Nephron (organoid): ENCODE measurements around the gene DIAPH2.

ENCODE experiments used
- H3K27ac Mint-ChIP-seq, 3 experiments: 2 replicates each; pipeline ENCODE4 v1.8.0; 2020; ENCODE audit warnings: mixed read lengths in 3 of 3, mild to moderate bottlenecking in 2 of 3, moderate library complexity in 1 of 3
- H3K27me3 Mint-ChIP-seq: 2 replicates; pipeline ENCODE4 v1.8.0; 2021; ENCODE audit warnings: low read depth, mild to moderate bottlenecking, moderate library complexity, mixed read lengths
- H3K36me3 Mint-ChIP-seq: 2 replicates; pipeline ENCODE4 v1.8.0; 2020; ENCODE audit warnings: low read depth, mixed read lengths
- H3K4me1 Mint-ChIP-seq: 2 replicates; pipeline ENCODE4 v1.8.0; 2020; ENCODE audit warnings: mixed read lengths
- H3K4me3 Mint-ChIP-seq, 3 experiments: 2 replicates each; pipeline ENCODE4 v1.8.0; 2020; ENCODE audit warnings: mild to moderate bottlenecking in 3 of 3, mixed read lengths in 3 of 3, moderate library complexity in 2 of 3
- H3K9me3 Mint-ChIP-seq: 2 replicates; pipeline ENCODE4 v1.8.0; 2020; ENCODE audit warnings: mixed read lengths
- CTCF ChIP-seq, 3 experiments: fragments of 200-600 bp; sonication (generic); IDR thresholded peaks; one replicate each; pipeline ENCODE4 v1.5.0; 2021; ENCODE audit warnings: antibody characterized with exemption in 3 of 3; ENCODE audit not compliant: unreplicated experiment in 3 of 3

Gene DIAPH2

GRCh38 chrX:97384685-97385084 is 700.0 kb downstream of the DIAPH2 start:
- Mint-ChIP-seq H3K27ac (no peak overlapping the region), H3K36me3 (peaks cover 4% of the 10 kb centered on the region), H3K4me3 (no peak overlapping the region), H3K9me3 (peaks cover 3% of the 10 kb centered on the region), H3K27me3 (no peaks in the 10 kb centered on the region), H3K4me1 (peaks cover 5% of the 10 kb centered on the region)
- no peak for TF ChIP-seq CTCF (IDR thresholded peaks at IDR 0.05; ENCODE audit: unreplicated experiment in 3 of 3)

DNA sequence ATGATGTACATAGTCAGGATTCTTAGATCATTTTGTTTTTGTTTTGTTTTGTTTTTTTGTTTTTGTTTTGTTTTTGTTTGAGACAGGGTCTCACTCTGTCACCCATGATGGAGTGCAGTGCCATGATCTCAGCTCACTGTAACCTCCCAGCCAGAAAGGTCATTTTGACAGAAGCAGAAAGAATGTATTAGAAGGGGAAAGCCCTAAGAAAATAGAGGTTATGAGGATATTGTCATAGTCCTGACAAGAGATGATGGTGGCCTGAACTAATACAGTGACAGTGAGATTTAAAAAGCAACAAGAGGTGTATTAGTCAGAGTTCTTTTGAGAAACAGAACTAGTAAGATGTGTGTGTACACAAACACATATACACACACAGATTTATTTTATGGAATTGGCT is 702.4 kb downstream of the DIAPH2 start:
- H3K9me3 Mint-ChIP-seq = peaks cover 4% of the 10 kb centered on the region
- H3K27ac Mint-ChIP-seq = no peak overlapping the region
- TF ChIP-seq CTCF (IDR thresholded peaks at IDR 0.05; ENCODE audit: unreplicated experiment in 3 of 3) = no peak
- H3K4me1 Mint-ChIP-seq = no peaks in the 10 kb centered on the region
- peaks cover 6% of the 10 kb centered on the region for H3K36me3 Mint-ChIP-seq
- H3K4me3 Mint-ChIP-seq = no peak overlapping the region
- H3K27me3 Mint-ChIP-seq = no peaks in the 10 kb centered on the region

DNA sequence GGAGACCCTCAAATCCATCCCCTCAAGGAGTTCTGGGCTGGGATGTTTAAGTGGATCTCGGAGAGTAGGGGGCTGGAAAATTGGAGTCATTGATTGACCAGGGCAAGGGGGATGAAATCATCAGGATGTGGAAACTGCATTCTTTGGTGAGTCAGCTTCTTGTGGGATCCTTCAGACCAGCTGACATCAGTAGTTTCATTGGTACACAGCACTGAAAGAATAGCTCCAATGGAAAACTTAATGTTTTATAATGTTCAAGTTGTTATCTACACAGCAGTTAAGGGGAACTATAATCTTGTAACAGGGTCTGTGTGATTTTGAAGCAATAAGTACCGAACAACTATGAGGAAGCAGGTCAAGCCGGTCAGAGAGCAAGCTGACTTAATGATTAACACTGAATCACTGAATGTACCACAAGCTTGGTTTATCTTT is 705.1 kb downstream of the DIAPH2 start:
- no peak for TF ChIP-seq CTCF (IDR thresholded peaks at IDR 0.05; ENCODE audit: unreplicated experiment in 3 of 3)
- Mint-ChIP-seq H3K27me3 (no peaks in the 10 kb centered on the region), H3K27ac (no peak overlapping the region)

DNA sequence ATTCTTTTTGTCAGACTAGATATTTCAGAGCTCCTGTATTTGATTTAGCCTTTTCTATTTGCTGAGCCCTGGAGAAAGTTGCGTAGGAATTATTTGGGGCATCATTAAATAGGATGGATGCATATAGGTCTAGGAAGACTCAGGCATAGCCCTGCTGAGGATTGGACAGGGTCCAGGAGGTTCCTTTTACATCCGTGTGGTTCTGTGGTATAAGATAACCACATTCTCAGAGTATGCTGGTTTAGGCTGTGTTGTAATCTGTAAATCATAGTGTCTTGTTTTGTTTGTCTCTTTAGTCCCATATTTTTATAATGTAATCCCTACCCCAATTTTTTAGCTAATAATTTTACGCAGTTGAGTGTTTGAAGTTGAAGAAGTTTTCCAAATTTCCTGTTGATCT is 712.7 kb downstream of the DIAPH2 start:
- no peaks in the 10 kb centered on the region for H3K4me1 Mint-ChIP-seq
- H3K9me3 Mint-ChIP-seq = no peaks in the 10 kb centered on the region
- H3K27me3 Mint-ChIP-seq = peaks cover 3% of the 10 kb centered on the region
- no peaks in the 10 kb centered on the region for H3K36me3 Mint-ChIP-seq
- no peak for TF ChIP-seq CTCF (IDR thresholded peaks at IDR 0.05; ENCODE audit: unreplicated experiment in 3 of 3)
- H3K27ac Mint-ChIP-seq = no peak overlapping the region
- no peak overlapping the region for H3K4me3 Mint-ChIP-seq

More for the DNA sequence above, 705.1 kb downstream of the DIAPH2 start:
- Mint-ChIP-seq H3K9me3 (peaks cover 4% of the 10 kb centered on the region), H3K4me3 (no peak overlapping the region), H3K4me1 (no peaks in the 10 kb centered on the region), H3K36me3 (peaks cover 6% of the 10 kb centered on the region)

- Mint-ChIP-seq H3K9me3 (no peaks in the 10 kb centered on the region), H3K27me3 (peaks cover 3% of the 10 kb centered on the region), H3K4me1 (no peaks in the 10 kb centered on the region), H3K27ac (no peak overlapping the region), H3K36me3 (no peaks in the 10 kb centered on the region), H3K4me3 (no peak overlapping the region)
- TF ChIP-seq CTCF (IDR thresholded peaks at IDR 0.05; ENCODE audit: unreplicated experiment in 3 of 3) = no peak
These were observed 713.4 kb downstream of the DIAPH2 start for GRCh38 chrX:97398030-97398551.

GRCh38 chrX:97399400-97399799 is 714.8 kb downstream of the DIAPH2 start:
- Mint-ChIP-seq H3K36me3 (no peaks in the 10 kb centered on the region), H3K9me3 (no peaks in the 10 kb centered on the region), H3K4me3 (no peak overlapping the region), H3K27ac (no peak overlapping the region), H3K4me1 (no peaks in the 10 kb centered on the region), H3K27me3 (peaks cover 3% of the 10 kb centered on the region)
- TF ChIP-seq CTCF (IDR thresholded peaks at IDR 0.05; ENCODE audit: unreplicated experiment in 3 of 3) = no peak
